ENCODE results near the gene DBP. TPM values are rescaled to one million over a fixed set of nuclear protein-coding genes. Genes with fewer than 3 reads are reported as not detected.
"Not testable (repeated sequence)": the region's sequence is repeated elsewhere in the genome, so short reads cannot be mapped to it uniquely, and the experiment has no call there.

The DBP gene
- total and polyA plus RNA-seq, 2 of the 13 experiments (the other 11 are each of a cell fraction or from before 2014, with no cell fraction given) = 1.7 to 5.8 TPM

GRCh38 chr19:48632692-48633147 is 4.5 kb downstream of the DBP start (continued):
- no peak for TF ChIP-seq ZNF20 (CRISPR knock-in tag; IDR thresholded peaks at IDR 0.05)
- TF ChIP-seq XBP1 (CRISPR knock-in tag; IDR thresholded peaks at IDR 0.05) = no peak
- no peak for TF ChIP-seq ZNF235 (CRISPR knock-in tag; IDR thresholded peaks at IDR 0.05; ENCODE audit: borderline replicate concordance)
- no peak for TF ChIP-seq ZNF510 (CRISPR knock-in tag; IDR thresholded peaks at IDR 0.05; ENCODE audit: low read depth)
- TF ChIP-seq ZNF704 (CRISPR knock-in tag; IDR thresholded peaks at IDR 0.05; ENCODE audit: borderline replicate concordance) = no peak

GRCh38 chr19:48632286-48632685 is 4.9 kb downstream of the DBP start:
- H3K79me2 ChIP-seq (ENCODE audit: insufficient read depth, low read length); BruUV-seq (replicated peaks); H3K4me3 ChIP-seq (replicated peaks in 1 of 3; ENCODE audit: insufficient read depth in 1 of 3, low read depth in 2 of 3, low read length in 3 of 3); H3K4me2 ChIP-seq (ENCODE audit: low read depth, low read length); H3K9me3 ChIP-seq (ENCODE audit: low read length); FAIRE-seq; DNase-seq (ENCODE audit: low spot score); H3K9ac ChIP-seq (ENCODE audit: insufficient read depth, low read depth, low read length); H4K20me1 ChIP-seq (ENCODE audit: insufficient read depth, low read length); H2AFZ ChIP-seq (ENCODE audit: low read length); H3K36me3 ChIP-seq (replicated peaks in 1 of 2; ENCODE audit: control insufficient read depth in 1 of 2, insufficient read depth in 2 of 2, low read length in 2 of 2); in situ Hi-C loops (cut with HindIII; ENCODE audit: extremely low pct_ligation_motif_present, low pct_unique_long_range_greater_than_20kb); intact Hi-C loops (cut with micrococcal nuclease; ENCODE audit: unreplicated experiment); H3K27me3 ChIP-seq (ENCODE audit: control insufficient read depth in 1 of 2, insufficient read depth in 2 of 2, low read length in 2 of 2); ATAC-seq; CTCF ChIA-PET (ENCODE audit: low intra/inter-chr PET ratio, low total read pairs): not testable (repeated sequence)
- POLR2A ChIA-PET = interaction anchor here (0.8 to 5.8 kb wide), 4 partner anchors 13 to 84 kb away, joined by 3 to 61 read pairs (median 3); partner anchors contain the start of genes RPL18 and SPHK2
- H3K27ac ChIP-seq (ENCODE audit: extremely low read length, insufficient read depth, low read length) = peak overlapping the region; percentile 90
- TF ChIP-seq POGZ (CRISPR knock-in tag; IDR thresholded peaks at IDR 0.05) = 0 out of 2 replicates have a peak, but pooled peaks have one; percentile 0
- 96% methylated on average over 11 of the region's 11 CpGs for WGBS (ENCODE audit: low lambda C conversion rate)
- peaks cover 65% of the 10 kb centered on the region for H3K4me1 ChIP-seq (ENCODE audit: insufficient read depth, low read length)

All from HepG2 (cell line).